Neural cell (in vitro differentiated cells): ENCODE results near the gene HS2ST1. TPM values are rescaled to one million over a fixed set of nuclear protein-coding genes. Genes with fewer than 3 reads are reported as not detected.

Experiments
- H2AFZ ChIP-seq: fragments of 200-600, 300-800 bp; sonication (generic), shearing (Covaris generic); 2 replicates; pipeline ENCODE4 v1.6.0; 2014; ENCODE audit warnings: low read depth, mild to moderate bottlenecking, antibody characterized with exemption, low read length, moderate library complexity
- H3F3A ChIP-seq: fragments of 200-600 bp; shearing (Covaris generic); 2 replicates; pipeline ENCODE4 v1.6.1; 2016; ENCODE audit warnings: mild to moderate bottlenecking, moderate library complexity, mixed read lengths, antibody characterized with exemption, low read length; ENCODE audit not compliant: insufficient read depth, poor library complexity, severe bottlenecking
- H3K27ac ChIP-seq: fragments of 200-600, 300-800 bp; sonication (generic), shearing (Covaris generic); 2 replicates; pipeline ENCODE4 v1.5.1; 2014; ENCODE audit warnings: mild to moderate bottlenecking, low read length, moderate library complexity
- H3K27me3 ChIP-seq: fragments of 300-800, 200-600 bp; sonication (generic), shearing (Covaris generic); 2 replicates; pipeline ENCODE4 v1.6.0; 2014; ENCODE audit warnings: mild to moderate bottlenecking, low read depth, low read length, moderate library complexity; ENCODE audit not compliant: insufficient read depth
- H3K36me3 ChIP-seq: fragments of 300-800, 200-600 bp; sonication (generic), shearing (Covaris generic); 2 replicates; pipeline ENCODE4 v1.5.1; 2014; ENCODE audit warnings: mild to moderate bottlenecking, antibody characterized with exemption, low read length, moderate library complexity; ENCODE audit not compliant: insufficient read depth
- H3K4me2 ChIP-seq: fragments of 300-800, 200-600 bp; sonication (generic), shearing (Covaris generic); 2 replicates; pipeline ENCODE4 v1.6.0; 2014; ENCODE audit warnings: mild to moderate bottlenecking, low read length
- H3K4me3 ChIP-seq: fragments of 300-800, 200-600 bp; sonication (generic), shearing (Covaris generic); 2 replicates; pipeline ENCODE4 v1.5.1; 2014; ENCODE audit warnings: mild to moderate bottlenecking, low read length, moderate library complexity
- H3K79me2 ChIP-seq: fragments of 200-600 bp; shearing (Covaris generic); replicated peaks from 2 replicates; pipeline ENCODE4 v1.6.0; 2014; ENCODE audit warnings: mild to moderate bottlenecking, low read length, moderate library complexity; ENCODE audit not compliant: insufficient read depth
- H3K9ac ChIP-seq: fragments of 300-800, 200-600 bp; sonication (generic), shearing (Covaris generic); 2 replicates; pipeline ENCODE4 v1.6.1; 2016; ENCODE audit warnings: mild to moderate bottlenecking, low read length, mixed read lengths
- H3K9me2 ChIP-seq: fragments of 200-600 bp; shearing (Covaris generic); 2 replicates; pipeline ENCODE4 v1.6.1; 2016; ENCODE audit warnings: mild to moderate bottlenecking, low read length, mixed read lengths; ENCODE audit not compliant: insufficient read depth
- H3K9me3 ChIP-seq: fragments of 200-600, 300-800 bp; sonication (generic), shearing (Covaris generic); 2 replicates; pipeline ENCODE4 v1.6.1; 2016; ENCODE audit warnings: mild to moderate bottlenecking, mixed run types, low read length, moderate library complexity, mixed read lengths
- H4K20me1 ChIP-seq: fragments of 200-600 bp; shearing (Covaris generic); 2 replicates; pipeline ENCODE4 v1.6.1; 2016; ENCODE audit warnings: mild to moderate bottlenecking, mixed run types; ENCODE audit not compliant: insufficient read depth
- CTCF ChIP-seq: fragments of 450-650 bp; IDR thresholded peaks from 2 replicates; pipeline ENCODE4 v1.5.1; 2014; ENCODE audit warnings: antibody characterized with exemption, mild to moderate bottlenecking, moderate library complexity; ENCODE audit not compliant: poor library complexity, severe bottlenecking
- EP300 ChIP-seq: fragments of 450-650 bp; conservative IDR thresholded peaks from 2 replicates; pipeline ENCODE4 v1.6.1; 2014; ENCODE audit warnings: antibody characterized with exemption, mild to moderate bottlenecking, moderate library complexity; ENCODE audit not compliant: poor library complexity, severe bottlenecking
- EZH2 ChIP-seq: fragments of 200-600, 300-800 bp; shearing (Covaris generic), sonication (generic); IDR thresholded peaks from 2 replicates; pipeline ENCODE4 v1.6.1; 2014; ENCODE audit warnings: antibody characterized with exemption, low read length, borderline replicate concordance, mild to moderate bottlenecking; ENCODE audit not compliant: insufficient read depth, poor library complexity, severe bottlenecking
- MXI1 ChIP-seq: fragments of 450-650 bp; conservative IDR thresholded peaks from 2 replicates; pipeline ENCODE4 v1.6.1; 2014; ENCODE audit warnings: antibody characterized with exemption, mild to moderate bottlenecking; ENCODE audit not compliant: poor library complexity, severe bottlenecking
- POLR2AphosphoS5 ChIP-seq: IDR thresholded peaks from 2 replicates; pipeline ENCODE4 v1.6.1; 2012
- RAD21 ChIP-seq: fragments of 450-650 bp; conservative IDR thresholded peaks from 2 replicates; pipeline ENCODE4 v1.6.1; 2014; ENCODE audit warnings: antibody characterized with exemption, mild to moderate bottlenecking, moderate library complexity
- REST ChIP-seq: IDR thresholded peaks from 2 replicates; pipeline ENCODE4 v1.6.1; 2012; ENCODE audit warnings: borderline replicate concordance
- SMC3 ChIP-seq: fragments of 450-650 bp; conservative IDR thresholded peaks from 2 replicates; pipeline ENCODE4 v1.6.1; 2014; ENCODE audit warnings: antibody characterized with exemption, mild to moderate bottlenecking, moderate library complexity; ENCODE audit not compliant: poor library complexity
- TAF1 ChIP-seq: IDR thresholded peaks from 2 replicates; pipeline ENCODE4 v1.6.1; 2012; ENCODE audit warnings: low read depth
- polyA plus RNA-seq: library from polyadenylated mRNA; depleted of rRNA; stranded (reverse); fragments of >200 nt; gene quantifications from 2 replicates; pipeline ENCODE4 v1.2.3, GENCODE V29; 2014

The HS2ST1 gene
- polyA plus RNA-seq, 1 donor from 2014 or later = 24.7 TPM

GRCh38 chr1:86998727-86999126 is 84.3 kb downstream of the HS2ST1 start:
- Histone ChIP-seq H3K9me3 (no peaks in the 10 kb centered on the region), H3F3A (no peaks in the 10 kb centered on the region), H3K36me3 (no peaks in the 10 kb centered on the region), H3K4me2 (no peak overlapping the region), H3K27me3 (no peaks in the 10 kb centered on the region), H3K79me2 (no peaks in the 10 kb centered on the region), H2AFZ (no peak overlapping the region), H4K20me1 (no peaks in the 10 kb centered on the region), H3K27ac (no peak overlapping the region), H3K9me2 (no peaks in the 10 kb centered on the region), H3K4me3 (no peak overlapping the region), H3K9ac (no peak overlapping the region)
- TF ChIP-seq REST (no peak), MXI1 (no peak), POLR2AphosphoS5 (no peak), SMC3 (no peak), TAF1 (no peak)

GRCh38 chr1:87000460-87000859 is 86.0 kb downstream of the HS2ST1 start:
- Histone ChIP-seq H3K36me3 (no peaks in the 10 kb centered on the region), H3K9ac (no peak overlapping the region), H3K9me3 (no peaks in the 10 kb centered on the region), H3K27ac (no peak overlapping the region), H3F3A (no peaks in the 10 kb centered on the region), H3K27me3 (no peaks in the 10 kb centered on the region), H4K20me1 (no peaks in the 10 kb centered on the region), H2AFZ (no peak overlapping the region), H3K9me2 (no peaks in the 10 kb centered on the region), H3K79me2 (no peaks in the 10 kb centered on the region), H3K4me3 (no peak overlapping the region), H3K4me2 (no peak overlapping the region)
- TF ChIP-seq CTCF (no peak), TAF1 (no peak), EP300 (no peak), MXI1 (no peak), SMC3 (no peak), RAD21 (no peak), EZH2 (no peak), REST (no peak), POLR2AphosphoS5 (no peak)
